Lower leg skin (tissue), 3 donors: ENCODE measurements around the gene ALG11.

Experiments
- CTCF ChIP-seq, 3 donors: fragments of 450-650 bp; IDR thresholded peaks; one replicate each; pipeline ENCODE4 v1.5.1; 2016; ENCODE audit warnings: antibody characterized with exemption in 3 of 3, mild to moderate bottlenecking in 3 of 3, moderate library complexity in 2 of 3
- POLR2A ChIP-seq, 2 donors: fragments of 450-650 bp; IDR thresholded peaks; one replicate each; pipeline ENCODE4 v1.6.1; 2016 to 2017; ENCODE audit warnings: antibody characterized with exemption in 2 of 2, mild to moderate bottlenecking in 1 of 2, moderate library complexity in 1 of 2

GRCh38 chr13:52033039-52033438 lies 20.8 kb downstream of the ALG11 start:
- no peak for TF ChIP-seq POLR2A (IDR thresholded peaks at IDR 0.05)
- TF ChIP-seq CTCF (IDR thresholded peaks at IDR 0.05): no peak
